Medulla oblongata (tissue), 1 donor: ENCODE measurements around the gene NTRK2.
A peak's percentile ranks its signal among the peaks of the same experiment; 100 is the strongest.

Source experiments
- DNase-seq: peaks from one replicate; pipeline ENCODE4 v3.0.0-alpha.2; 2015; ENCODE audit errors: extremely low spot score

Gene NTRK2

GRCh38 chr9:84780385-84780784 is 110.9 kb downstream of the NTRK2 start:
- DNase-seq = no peak

DNA sequence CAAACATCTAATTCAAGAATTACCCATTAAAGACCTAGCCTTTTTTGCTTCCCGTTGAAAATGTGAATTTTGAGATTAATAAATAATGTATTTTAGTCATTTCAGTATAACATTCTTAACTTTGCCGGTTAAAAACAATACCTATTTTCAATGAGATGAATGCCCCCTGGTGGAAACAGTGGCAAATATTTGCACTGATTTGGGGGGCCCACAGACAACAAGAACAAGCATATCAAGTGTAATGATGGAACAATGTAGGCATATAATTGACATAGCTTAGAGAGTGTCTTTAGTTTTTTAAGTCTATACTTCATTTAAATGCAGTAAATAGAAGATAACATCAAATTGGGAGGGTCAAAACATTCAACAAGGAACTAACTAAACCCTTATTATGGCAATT is 111.9 kb downstream of the NTRK2 start:
- DNase-seq = peak; percentile 32

DNA sequence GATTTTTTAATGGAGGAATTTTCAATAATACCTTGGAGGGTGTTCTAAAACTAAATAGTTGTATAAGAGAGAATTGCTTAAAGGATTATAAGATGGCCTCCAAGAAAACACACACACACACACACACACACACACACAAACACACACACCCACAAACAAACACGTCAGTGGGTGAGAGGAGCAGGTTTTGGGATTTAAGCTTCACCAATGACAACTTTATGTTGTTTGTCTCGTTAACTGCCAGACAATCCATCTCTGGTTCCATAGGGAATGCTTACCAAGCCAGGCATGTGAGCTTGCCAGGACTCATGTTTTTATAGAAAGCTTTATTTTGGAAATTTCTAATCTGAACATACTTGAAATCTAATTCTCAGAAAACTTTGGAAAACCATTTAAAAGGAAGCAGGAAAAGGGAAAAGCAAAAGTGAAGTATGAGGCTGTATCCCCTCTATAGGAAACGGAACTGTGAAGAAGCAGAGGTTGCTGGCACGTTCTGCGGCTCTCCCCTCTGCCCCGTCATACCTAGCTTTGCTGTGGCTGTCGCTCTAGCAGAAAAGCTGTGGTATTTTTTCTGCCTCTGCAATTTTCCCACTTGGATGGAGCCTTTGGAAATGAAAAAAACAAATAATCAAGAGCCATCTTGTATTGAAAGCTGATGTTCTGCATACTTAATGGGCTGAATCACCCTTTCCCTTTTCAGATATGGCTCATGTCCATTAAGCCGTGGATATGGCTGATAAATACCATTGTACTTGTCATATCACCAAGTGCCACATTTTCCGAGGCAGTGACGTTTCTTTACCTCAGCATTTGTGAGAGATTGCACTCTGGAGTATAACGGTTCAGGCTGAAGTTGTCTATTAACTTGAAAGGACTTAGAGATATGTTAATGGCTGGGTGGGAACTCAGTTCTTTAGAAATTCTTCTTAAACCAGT is 112.7 kb downstream of the NTRK2 start:
- DNase-seq = no peak

GRCh38 chr9:84785792-84786547 is 116.4 kb downstream of the NTRK2 start:
- DNase-seq = peak; percentile 74

- DNase-seq = no peak
Measured at GRCh38 chr9:84788803-84789462, 119.4 kb downstream of the NTRK2 start.

- DNase-seq = no peak
Measured at GRCh38 chr9:84789463-84789830, 119.9 kb downstream of the NTRK2 start.

DNA sequence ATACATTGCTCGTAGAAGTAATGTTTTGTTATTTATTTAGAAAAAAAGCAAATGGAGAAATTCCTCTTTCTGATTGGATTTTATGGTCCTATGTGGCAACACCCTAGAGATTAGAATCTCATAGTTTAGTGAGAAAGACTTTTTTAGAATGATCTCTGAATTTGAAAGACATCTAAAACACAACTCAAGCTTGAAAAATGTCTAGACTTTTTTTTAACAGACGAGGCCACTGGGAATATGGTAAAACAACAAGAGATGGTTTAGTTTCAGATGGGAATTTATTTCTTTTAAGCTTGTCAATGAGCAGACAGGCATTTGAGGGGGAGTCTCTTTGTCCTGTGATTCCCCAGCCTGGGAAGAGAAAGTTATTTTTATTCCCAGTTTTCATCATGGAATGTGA is 122.1 kb downstream of the NTRK2 start:
- DNase-seq = no peak

GRCh38 chr9:84793251-84793650 is 123.7 kb downstream of the NTRK2 start:
- DNase-seq = no peak

GRCh38 chr9:84794981-84795637 is 125.6 kb downstream of the NTRK2 start:
- no peak for DNase-seq

DNA sequence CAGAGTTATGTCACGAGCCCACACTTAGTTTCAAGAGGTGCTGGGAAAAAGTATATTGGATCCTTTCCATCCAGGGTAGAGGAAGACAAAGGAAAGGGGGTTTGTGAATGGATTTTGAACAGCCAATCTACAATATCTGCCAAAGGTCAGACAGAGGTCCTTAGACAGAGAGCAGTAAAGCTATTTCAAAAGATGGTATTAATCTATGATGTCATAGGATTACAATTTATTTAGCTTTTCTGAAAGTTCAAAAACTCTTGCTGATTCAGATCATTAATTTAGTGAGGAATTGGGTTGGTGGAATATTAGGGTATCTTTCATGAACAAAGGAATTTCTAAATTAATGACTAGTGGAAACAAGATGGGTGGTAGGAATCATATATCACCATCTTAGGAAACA is 126.9 kb downstream of the NTRK2 start:
- no peak for DNase-seq

GRCh38 chr9:84799251-84799650 is 129.7 kb downstream of the NTRK2 start:
- no peak for DNase-seq

- DNase-seq = no peak
Measured at GRCh38 chr9:84804951-84805694, 135.6 kb downstream of the NTRK2 start.

DNA sequence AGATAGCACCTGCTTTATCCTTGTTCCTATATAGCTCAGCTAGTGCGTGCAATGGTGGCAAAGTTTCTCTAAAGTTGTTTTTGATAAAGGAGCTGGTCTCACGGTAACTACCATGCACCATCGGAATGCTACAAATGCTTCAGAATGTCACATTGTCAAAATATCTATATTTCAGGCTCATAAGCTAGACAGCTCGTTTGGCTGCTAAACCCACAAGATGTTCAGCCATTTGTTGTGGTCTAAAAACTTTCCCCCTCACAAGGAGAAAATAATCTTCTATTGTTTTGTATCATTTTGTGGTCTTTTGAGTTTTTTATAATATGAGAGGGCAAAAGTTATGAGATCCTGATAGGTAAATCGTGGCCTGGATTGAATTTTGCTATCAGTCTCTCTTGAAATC is 137.9 kb downstream of the NTRK2 start:
- no peak for DNase-seq

GRCh38 chr9:84807870-84808390 is 138.4 kb downstream of the NTRK2 start:
- DNase-seq = no peak

GRCh38 chr9:84808416-84808815 is 138.9 kb downstream of the NTRK2 start:
- no peak for DNase-seq

DNA sequence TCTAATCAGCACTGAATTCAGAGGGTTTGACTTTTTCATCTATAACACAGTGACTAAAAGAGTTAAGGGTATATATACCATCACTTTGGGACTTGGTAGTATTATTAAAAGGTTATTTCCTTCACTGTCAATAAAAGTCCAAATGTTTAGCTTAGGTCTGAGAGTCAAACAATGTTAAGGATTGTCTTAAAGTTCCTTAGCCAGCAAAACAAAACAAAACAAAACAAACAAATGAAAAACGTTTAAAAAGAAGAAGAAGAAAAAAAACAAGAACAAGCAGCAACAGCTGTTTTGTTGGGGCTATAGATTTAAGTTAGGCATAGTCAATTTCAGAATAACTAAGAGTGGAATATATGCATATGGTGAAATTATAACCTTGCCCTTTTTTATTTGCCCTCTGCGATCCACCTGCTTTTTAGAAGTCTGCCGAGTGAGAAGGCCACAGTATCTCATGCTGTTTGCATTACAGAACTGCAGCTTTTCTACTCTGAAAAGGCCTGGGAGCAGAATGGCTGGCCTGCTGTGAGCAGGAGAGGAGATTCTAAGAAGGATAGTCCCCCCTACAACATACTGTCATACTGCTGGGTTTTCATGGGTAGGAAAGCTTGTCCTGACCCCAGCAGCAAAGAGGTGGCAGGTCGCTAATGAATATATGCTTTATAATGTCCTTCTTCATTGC is 141.7 kb downstream of the NTRK2 start:
- no peak for DNase-seq

GRCh38 chr9:84811751-84812074 is 142.2 kb downstream of the NTRK2 start:
- no peak for DNase-seq

- no peak for DNase-seq
Measured at GRCh38 chr9:84812355-84812754, 142.8 kb downstream of the NTRK2 start.

DNA sequence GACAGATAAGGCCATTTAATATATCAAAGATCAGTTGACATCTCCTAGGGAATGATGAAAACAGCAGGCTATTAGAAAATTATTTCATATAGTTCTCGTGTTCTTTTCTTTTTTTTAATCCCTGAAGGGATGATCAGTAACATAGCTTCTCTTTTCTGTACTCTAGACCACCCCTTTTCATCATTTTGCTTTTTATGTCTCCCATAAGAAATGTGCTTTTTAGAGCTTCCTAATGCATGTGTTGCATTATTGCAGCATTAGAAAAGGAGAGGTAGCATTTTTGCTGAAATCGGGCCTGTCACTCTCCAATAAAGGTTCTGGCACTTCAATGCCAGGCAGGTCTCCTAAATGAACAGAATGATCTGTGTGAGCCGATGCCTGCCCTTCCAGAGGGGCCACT is 143.3 kb downstream of the NTRK2 start:
- DNase-seq = no peak

DNA sequence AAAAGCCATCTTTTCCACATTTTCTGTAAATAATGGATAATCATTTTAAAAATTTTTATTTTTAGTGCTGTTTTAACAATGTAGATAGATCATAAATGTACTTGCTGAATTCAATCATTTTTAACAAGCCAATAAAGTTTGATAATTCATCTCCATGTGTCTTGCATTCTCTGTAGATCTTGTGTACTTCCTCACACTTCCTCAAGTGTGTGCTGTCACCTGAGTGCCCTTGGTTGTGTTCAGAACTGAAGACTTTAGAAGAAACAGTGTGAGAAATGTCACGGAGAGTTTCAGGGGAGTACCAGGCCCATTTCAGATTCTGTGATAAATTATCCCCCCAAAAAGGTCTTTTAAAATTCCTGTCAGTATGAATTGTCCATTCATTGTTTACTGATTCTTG is 146.0 kb downstream of the NTRK2 start:
- DNase-seq = no peak

DNA sequence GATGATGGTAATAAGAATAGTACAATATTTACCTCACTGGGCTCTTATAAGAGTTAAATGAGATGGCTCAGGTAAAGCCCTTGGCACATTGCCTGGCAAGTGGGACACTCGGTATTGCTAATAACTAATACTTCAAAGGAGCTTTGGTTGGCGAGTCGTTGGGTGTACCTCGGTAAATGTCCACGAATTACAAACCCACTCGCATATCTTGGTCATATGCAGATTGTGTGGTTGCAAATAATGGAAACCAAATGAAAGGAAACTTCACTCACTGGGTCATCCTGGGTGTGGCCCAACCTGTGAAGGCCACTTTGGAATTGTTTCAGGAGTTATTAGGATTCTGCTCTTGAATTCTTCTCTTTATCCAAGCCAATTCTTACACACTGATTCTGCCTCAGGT is 147.5 kb downstream of the NTRK2 start:
- no peak for DNase-seq
